Measurements from ENCODE around the gene CCDC9. TPM values are rescaled to one million over a fixed set of nuclear protein-coding genes. Genes with fewer than 3 reads are reported as not detected.
A peak's percentile ranks its signal among the peaks of the same experiment; 100 is the strongest.
"Not testable (repeated sequence)": the region's sequence is repeated elsewhere in the genome, so short reads cannot be mapped to it uniquely, and the experiment has no call there.

The CCDC9 gene
- polyA plus RNA-seq, 1 experiment = 5.0 TPM

- Histone ChIP-seq H3K9me3 (ENCODE audit: control insufficient read depth, insufficient read depth, low read length) (no peaks in the 10 kb centered on the region), H3K27ac (ENCODE audit: low read depth, low read length) (no peak overlapping the region), H3K27me3 (ENCODE audit: control insufficient read depth, insufficient read depth, low read length) (no peaks in the 10 kb centered on the region), H3K4me3 (ENCODE audit: low read depth, low read length) (no peak overlapping the region)
- CTCF ChIA-PET = interaction anchor here (0.8 kb wide), 1 partner anchor 110 kb away, joined by 3 read pairs; no protein-coding TSS in a partner anchor
- TF ChIP-seq CTCF (IDR thresholded peaks at IDR 0.05; ENCODE audit: low read depth, low read length) = peak; percentile 49
- DNase-seq (ENCODE audit: low read depth, low spot score) = no peak
- POLR2A ChIA-PET = no interaction called here
These were observed 24.0 kb downstream of the CCDC9 start for GRCh38 chr19:47280183-47280797.

GRCh38 chr19:47283405-47284059 is 27.2 kb downstream of the CCDC9 start:
- Histone ChIP-seq H3K9me3 (ENCODE audit: control insufficient read depth, insufficient read depth, low read length) (no peaks in the 10 kb centered on the region), H3K4me3 (ENCODE audit: low read depth, low read length) (no peak overlapping the region), H3K27me3 (ENCODE audit: control insufficient read depth, insufficient read depth, low read length) (no peaks in the 10 kb centered on the region), H3K27ac (ENCODE audit: low read depth, low read length) (no peak overlapping the region)
- ChIA-PET CTCF (interaction anchor here (0.6 to 2.4 kb wide), 7 partner anchors 13 to 133 kb away, joined by 3 to 38 read pairs (median 3); no protein-coding TSS in a partner anchor), POLR2A (interaction anchor here (1.1 kb wide), 1 partner anchor 26 kb away, joined by 3 read pairs; no protein-coding TSS in a partner anchor)
- no peak for TF ChIP-seq CTCF (IDR thresholded peaks at IDR 0.05; ENCODE audit: low read depth, low read length)
- no peak for DNase-seq (ENCODE audit: low read depth, low spot score)

- Histone ChIP-seq H3K27ac (ENCODE audit: low read depth, low read length) (no peak overlapping the region), H3K4me3 (ENCODE audit: low read depth, low read length) (no peak overlapping the region), H3K27me3 (ENCODE audit: control insufficient read depth, insufficient read depth, low read length) (no peaks in the 10 kb centered on the region), H3K9me3 (ENCODE audit: control insufficient read depth, insufficient read depth, low read length) (no peaks in the 10 kb centered on the region)
- DNase-seq (ENCODE audit: low read depth, low spot score) = peak; percentile 33
- peak; percentile 83 for TF ChIP-seq CTCF (IDR thresholded peaks at IDR 0.05; ENCODE audit: low read depth, low read length)
- ChIA-PET CTCF (interaction anchor here (0.5 to 2.4 kb wide), 16 partner anchors 9 to 423 kb away, joined by 3 to 38 read pairs (median 6); partner anchors contain the start of gene DHX34), POLR2A (interaction anchor here (0.6 to 1.1 kb wide), 2 partner anchors 27 to 117 kb away, joined by 3 read pairs; no protein-coding TSS in a partner anchor)
These were observed 28.1 kb downstream of the CCDC9 start for GRCh38 chr19:47284324-47284899.

- POLR2A ChIA-PET = interaction anchor here (0.7 kb wide), 2 partner anchors 132 to 133 kb away, joined by 3 to 5 read pairs; no protein-coding TSS in a partner anchor
- H3K4me3 ChIP-seq (ENCODE audit: low read depth, low read length) = no peak overlapping the region
- H3K27me3 ChIP-seq (ENCODE audit: control insufficient read depth, insufficient read depth, low read length) = no peaks in the 10 kb centered on the region
- CTCF ChIA-PET = interaction anchor here (0.6 to 7.8 kb wide), 8 partner anchors 9 to 148 kb away, joined by 3 to 121 read pairs (median 7); partner anchors contain the start of gene DHX34
- DNase-seq (ENCODE audit: low read depth, low spot score) = peak; percentile 50
- peak; percentile 76 for TF ChIP-seq CTCF (IDR thresholded peaks at IDR 0.05; ENCODE audit: low read depth, low read length)
- H3K9me3 ChIP-seq (ENCODE audit: control insufficient read depth, insufficient read depth, low read length) = no peaks in the 10 kb centered on the region
- no peak overlapping the region for H3K27ac ChIP-seq (ENCODE audit: low read depth, low read length)
These were observed 39.7 kb downstream of the CCDC9 start for GRCh38 chr19:47296036-47296435.

- H3K27ac ChIP-seq (ENCODE audit: low read depth, low read length); H3K9me3 ChIP-seq (ENCODE audit: control insufficient read depth, insufficient read depth, low read length); H3K4me3 ChIP-seq (ENCODE audit: low read depth, low read length); H3K27me3 ChIP-seq (ENCODE audit: control insufficient read depth, insufficient read depth, low read length); DNase-seq (ENCODE audit: low read depth, low spot score); POLR2A ChIA-PET: not testable (repeated sequence)
- CTCF ChIA-PET = interaction anchor here (1.8 kb wide), 1 partner anchor 48 kb away, joined by 5 read pairs; the partner anchor contains the start of gene DHX34
These were observed 44.5 kb downstream of the CCDC9 start for GRCh38 chr19:47300867-47301266.

Measured in AG04450 (cell line).